GM19463 (cell line): ENCODE results near the gene GET4.

ENCODE experiments used
- ATAC-seq: cut with Tn5 transposase; IDR thresholded peaks from one replicate; pipeline ENCODE4 v1.9.1; 2021; ENCODE audit warnings: mild to moderate bottlenecking, moderate library complexity; ENCODE audit not compliant: unreplicated experiment

GET4 gene

DNA sequence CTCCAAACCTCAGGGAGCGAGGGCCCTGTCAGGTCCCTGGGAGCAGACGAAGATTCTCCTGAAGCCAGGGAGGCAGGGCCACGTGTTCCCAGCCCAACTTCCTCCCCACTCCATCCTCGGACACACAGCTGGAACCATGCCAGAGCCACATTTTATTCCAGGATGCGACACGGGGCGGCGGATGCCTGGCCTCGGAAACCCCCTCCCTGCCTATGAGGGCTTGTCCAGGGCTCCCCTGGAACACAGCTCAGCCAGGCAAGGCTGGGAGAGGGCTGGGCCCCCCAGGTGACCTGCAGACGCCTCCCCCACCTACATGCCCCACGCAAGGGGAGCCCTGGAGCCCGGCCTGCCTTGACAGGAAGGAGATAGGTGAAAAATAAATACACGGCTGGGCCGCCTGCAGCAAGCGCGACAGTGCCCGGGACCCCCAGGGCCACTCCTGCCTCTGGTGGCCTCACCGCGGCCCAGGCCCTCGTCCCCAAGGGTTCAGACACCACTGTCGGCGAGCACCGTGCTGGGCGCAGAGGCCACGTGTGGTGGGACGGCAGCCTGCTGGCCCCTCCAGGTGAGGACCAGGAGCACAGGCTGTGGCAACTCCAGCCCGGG is 21.5 kb downstream of the GET4 start:
- no peak for ATAC-seq

DNA sequence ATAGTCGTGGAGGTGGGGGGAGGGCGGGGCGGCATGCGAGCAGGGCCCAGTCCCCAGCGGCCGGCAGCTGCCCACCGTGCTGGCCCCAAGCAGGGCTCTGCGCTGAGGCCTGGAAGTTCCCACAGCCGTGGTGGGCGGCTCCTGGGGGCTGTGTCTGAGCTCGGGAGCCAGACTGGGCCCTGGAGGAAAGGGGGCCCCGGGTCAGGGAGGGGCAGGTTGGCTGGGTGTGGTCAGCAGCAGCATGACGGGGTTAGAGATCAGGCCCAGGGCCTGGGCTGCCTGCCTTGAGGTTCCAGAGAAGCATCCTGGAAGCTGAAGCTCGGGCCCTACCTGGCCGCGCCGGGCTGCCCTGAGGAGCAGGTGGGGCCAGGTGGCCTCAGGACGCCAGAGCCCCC is 22.1 kb downstream of the GET4 start:
- ATAC-seq: no peak

DNA sequence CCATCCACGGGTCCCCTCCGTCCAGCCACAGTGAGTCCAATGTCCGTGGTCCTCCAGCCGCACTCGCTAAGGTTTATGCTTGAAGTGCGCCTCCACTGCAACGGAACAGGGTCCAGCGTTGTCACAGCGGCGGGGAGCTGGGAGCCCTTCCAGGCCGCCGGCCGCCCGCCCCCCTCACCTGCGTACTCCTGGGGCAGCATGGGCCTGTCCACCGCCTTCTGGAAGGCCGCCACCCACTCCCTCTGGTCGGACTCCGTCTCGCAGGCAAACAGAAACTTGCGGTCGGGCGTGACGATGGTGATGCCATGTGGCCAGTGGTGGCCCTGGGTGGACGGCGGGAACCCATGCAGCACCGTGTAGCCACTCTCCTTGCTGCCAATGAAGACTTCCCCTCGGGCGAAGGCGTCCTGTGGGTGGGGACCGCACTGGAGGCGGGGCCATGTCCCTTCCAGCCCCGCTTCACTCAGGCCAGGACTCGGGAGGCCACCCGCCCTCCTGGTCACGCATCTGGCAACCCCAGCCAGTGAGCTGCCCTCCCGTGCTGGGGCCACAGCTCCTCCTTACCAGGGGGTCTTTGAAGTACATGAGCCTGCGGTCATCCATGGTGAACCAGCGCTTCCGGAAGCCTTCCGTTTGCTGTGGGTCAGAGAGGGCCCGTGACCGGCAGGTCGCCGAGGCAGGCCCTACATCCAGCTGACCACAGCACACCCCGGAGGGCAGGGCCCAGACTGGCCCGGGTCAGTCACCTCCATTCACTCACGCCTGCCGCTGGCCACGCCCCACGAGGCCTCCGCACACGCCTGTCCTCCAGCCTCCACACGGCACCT is 22.7 kb downstream of the GET4 start:
- no peak for ATAC-seq

DNA sequence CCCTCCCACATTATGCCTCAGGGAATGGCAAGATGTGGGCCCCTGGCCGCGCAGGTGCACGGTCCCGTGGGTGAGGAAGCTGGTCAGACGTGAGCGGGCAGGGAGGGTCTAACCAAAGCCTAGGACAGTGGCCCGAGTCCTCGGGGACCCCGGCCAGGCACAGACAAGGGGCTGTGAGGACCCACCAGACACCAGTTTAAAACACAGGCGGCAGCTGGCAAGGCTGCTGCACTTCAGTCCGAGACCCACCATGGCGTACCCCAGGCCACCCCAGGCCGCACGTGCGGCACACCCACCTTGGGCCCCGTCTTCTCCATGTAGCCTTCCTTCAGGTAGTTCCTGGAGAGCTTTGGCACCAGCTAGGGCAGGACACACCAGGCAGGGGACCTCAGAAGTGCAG is 23.5 kb downstream of the GET4 start:
- ATAC-seq: no peak

DNA sequence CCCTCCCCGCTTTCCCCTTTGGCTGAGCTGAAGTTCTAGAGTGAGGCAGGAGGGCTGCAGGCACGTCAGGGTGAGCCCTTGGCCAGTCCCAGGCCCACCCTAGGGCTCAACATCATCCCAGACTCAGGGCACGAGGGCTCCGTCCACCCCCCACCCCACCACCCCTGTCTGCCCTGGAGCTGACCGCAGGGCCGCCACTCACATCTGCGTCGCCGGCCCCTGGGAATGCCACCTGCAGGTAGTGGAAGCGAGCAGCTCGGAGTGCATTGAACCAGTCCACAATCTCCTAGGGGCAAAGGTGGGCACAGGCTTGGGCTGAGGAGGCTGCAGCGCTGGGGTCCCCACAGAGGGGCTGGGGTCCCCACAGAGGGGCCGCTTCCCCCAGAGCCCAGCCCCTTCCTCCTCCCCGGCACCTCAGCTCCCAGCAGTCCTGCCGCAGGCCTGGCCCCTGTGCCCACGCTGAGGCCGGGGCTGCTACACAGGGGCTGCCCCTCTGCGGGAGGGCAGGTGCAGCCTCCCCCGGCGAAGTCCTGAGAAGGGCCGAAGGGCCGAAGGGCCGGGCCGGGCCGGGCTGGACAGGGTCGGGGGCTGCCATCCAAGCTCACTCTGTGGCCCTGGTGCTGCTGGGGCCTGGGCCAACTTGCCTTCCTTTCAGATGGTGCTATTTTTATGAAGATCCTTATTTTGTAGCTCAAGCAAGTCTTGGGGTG is 24.1 kb downstream of the GET4 start:
- no peak for ATAC-seq

DNA sequence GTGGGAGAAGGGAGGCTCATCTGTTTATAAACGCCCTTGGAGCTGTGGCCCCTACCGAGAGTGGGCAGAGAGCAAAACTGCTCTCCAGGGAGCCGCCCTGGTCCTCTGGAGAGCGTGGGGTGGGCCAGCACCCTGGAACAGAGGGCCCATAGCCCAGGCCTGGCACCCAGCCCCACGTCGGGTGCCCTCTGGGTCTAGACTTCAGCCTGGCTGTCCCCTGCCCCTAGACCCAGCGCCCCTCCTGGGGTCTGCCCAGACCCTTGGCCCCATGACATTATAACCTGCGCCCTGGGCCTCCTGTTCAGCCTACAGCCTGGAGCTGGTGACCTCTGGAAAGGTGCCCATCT is 24.7 kb downstream of the GET4 start:
- no peak for ATAC-seq

DNA sequence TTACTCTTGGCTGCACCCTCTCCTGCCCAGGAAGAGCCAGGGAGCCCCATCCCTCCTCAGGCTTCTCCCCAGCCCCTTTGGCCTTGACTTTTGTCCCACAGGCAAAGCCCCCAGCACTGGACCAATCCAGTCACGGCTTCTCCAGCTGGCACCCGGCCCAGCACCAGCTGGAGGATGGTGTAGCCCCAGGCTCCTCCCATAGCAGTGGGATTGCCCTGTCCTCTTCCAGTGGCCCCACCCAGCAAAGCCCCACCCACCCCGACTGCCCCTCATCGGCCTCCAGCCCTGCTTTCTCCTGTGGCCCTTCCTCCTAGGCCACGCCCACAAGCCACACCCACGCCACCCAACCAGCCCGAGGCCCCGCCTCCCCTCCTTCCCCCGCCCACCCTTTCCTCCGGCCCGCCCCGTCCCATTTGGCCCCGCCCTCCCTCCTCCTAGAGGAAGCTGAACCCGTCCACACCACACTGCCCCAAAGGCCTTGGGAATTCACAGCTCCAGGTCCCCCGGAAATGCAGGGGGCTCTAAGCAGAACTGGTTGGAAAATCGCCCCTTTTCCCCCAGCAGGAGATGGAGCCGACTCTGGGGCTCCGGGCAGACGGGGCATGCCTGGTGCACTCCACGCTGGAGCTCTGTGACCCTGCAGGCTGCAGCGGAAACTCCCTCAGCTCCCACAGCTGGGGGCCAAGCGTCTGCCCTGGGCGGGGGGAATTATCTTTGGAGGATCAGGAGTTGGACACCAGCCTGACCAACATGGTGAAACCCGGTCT is 25.2 kb downstream of the GET4 start:
- ATAC-seq: no peak

DNA sequence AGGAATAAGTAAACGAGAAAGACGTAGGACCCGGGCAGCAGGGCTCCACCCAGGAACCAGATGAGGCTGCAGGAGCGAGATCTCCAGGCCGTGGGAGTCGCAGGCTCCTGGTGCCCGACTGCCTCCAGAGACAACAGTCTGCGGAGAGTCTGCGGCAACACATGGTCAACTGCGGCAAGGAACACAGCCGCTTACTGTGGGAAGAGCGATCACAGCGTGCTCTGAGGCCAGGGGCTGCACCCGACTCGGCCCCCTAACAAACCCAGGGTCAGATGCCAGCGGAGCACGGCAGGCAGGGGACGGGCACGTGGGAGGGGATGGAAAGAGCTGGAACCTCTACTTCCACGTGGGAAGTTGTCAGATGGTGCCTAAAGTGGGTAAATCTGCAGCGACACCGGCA is 26.6 kb downstream of the GET4 start:
- ATAC-seq: no peak

DNA sequence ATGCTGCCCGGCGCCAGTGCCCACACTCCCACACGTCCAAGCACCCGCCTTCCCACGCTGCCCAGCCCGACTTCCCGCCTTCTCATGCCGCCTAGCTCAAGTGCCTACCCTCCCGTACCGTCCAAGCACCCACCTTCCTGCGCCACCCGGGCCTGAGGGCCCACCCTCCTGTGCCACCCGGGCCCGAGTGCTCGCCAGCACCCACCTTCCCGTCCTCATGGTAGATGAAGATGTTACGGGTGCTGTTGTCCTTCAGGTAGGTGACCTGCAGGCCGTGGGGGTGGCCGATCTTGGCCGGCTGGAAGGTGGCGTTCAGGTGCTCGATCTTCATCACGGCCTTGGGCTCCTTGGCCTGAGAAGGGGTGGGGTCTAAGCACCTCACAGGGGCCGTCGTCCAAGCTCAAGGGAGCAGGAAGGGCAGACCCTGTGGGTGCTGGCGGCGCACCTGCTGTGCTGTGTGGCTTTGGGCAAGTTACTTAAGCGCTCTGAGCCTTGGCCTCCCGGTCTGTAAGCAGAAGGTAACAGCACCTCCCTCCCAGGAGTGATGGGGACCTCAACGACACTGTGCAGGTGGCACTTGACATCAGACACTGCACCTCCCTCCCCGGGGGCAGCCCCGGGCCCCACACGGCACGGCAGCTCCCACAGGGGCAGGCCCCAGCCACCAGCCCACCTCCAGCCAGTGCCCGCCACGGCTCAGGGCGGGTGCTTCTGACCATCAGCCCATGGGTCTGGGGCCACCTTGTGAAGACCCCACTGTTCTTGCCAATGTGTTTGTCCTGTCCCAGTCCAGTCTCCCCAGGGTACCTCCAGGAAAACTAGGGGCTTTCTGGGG is 27.8 kb downstream of the GET4 start:
- no peak for ATAC-seq

DNA sequence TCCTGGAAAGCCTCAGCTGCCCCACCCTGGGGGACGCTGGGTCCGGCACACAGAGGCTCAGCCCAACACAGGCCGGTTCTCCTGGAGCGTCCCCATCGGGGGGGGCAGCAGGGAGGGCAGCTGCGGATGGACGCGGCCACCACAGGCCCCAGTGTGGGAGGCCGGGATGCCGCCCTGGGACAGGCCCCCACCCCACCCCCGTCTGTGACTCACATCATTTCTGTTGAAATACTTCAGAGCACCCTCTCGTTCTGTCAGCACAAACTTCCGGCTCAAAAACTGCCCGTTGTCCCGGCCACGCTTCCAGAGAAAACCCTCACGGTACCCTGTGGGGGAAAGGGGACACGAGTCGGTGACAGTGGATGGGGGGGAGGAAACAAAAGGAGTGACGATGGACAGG is 28.5 kb downstream of the GET4 start:
- ATAC-seq: no peak

DNA sequence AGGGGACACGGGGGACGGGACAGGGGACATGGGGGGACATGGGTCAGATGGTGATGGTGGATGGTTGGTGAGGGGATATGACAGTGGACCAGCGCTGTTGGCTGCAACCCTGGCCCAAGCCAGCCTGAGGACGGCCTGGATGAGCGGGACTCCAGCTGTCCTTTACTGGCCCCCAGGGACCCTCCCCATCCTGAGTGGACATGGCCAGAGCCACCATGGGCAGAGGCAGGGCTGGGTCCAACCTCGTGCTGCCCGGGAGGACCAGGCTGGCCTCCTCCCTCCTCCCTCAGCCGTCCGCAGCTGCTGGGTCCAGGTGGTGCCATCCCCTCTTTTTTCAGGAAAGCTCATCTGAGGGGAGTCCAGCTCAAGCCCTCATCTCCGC is 30.4 kb downstream of the GET4 start:
- no peak for ATAC-seq

DNA sequence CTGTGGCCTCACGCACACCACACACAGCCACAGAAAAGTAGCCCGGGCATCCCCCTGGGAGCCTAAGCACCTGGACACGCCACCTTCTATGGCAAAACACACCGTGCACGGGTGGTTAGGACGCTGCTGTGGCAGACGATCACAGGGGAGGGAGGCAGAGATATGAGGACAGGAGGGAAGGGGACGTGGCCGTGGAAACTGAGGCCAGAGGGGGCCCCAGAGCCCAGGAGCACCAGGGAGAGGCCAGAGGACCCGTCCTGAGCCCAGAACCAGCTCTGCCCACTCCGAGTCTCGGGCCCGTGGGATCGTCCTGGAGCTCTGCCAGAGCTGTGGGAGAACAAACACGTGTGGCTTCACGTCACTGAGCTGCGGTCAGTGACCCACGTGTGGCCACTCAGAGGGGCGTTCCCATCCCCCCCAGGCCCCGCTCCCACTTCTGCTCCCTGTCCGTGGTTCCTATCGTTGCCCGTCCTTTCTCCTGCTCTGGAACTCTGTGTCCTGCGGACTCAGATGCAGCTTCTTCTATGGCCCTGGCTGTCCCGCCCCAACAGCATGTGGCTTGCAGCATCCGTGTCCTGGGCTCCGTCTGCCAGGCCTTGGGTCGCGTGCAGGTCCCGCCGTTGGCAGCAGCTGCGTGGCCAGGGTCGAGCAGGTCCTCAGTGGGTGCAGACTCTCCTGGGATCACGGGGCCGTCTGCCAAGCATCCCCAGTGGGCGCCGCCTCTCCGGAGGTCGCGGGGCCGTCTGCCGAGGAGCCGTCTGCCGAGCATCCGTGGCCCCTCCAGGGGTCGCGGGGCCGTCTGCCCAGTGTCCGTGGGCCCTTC is 31.0 kb downstream of the GET4 start:
- no peak for ATAC-seq

DNA sequence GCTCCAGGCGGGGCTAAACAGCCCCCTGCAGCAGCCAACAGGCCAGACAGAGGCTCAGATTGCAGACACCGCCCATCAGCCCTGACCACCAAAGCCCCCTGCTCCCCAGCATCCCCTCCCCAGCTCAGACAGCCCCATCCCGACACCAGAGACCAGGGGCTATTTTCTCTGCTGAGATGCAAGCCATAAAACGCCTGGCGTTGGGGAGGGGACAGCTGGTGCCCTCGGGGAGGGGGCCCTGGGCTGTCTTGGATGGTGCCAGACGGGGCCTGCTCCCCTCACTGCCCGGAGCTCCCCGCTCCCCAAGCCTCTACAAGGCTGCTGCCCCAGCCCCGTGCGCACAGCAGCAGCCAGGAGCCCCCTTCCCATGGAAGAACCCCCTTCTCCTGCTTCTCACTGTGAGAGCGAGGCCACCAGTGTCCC is 31.8 kb downstream of the GET4 start:
- no peak for ATAC-seq

DNA sequence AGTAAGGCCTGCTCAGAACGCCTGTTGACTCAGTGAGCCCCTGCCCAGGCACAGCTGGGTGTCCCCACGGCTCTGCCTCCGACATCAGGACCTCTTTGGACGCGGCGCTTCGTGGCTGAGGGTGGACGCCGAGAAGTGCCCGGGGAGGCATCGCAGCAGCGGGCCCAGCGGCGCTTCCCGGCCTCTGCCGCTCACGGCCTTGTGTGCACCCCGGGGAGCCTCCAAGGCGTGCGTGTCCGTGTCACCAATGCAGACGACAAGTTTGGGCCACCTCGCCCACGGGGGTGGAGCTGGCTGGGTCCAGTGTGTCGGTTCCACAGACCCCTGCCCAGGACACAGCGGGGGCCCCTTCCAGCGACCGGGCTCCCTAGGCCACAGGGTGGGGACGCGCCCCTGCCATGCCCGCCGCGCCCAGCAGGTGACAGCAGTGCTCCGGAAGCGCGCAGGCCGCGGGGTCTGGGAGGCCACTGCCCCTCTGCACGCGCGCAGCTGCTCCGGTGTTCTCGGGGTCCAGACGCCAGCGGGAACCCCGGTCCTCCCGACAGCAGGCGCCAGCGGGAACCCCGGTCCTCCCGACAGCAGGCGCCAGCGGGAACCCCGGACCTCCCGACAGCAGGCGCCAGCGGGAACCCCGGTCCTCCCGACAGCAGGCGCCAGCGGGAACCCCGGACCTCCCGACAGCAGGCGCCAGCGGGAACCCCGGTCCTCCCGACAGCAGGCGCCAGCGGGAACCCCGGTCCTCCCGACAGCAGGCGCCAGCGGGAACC is 32.4 kb downstream of the GET4 start:
- ATAC-seq: peak; percentile 90

DNA sequence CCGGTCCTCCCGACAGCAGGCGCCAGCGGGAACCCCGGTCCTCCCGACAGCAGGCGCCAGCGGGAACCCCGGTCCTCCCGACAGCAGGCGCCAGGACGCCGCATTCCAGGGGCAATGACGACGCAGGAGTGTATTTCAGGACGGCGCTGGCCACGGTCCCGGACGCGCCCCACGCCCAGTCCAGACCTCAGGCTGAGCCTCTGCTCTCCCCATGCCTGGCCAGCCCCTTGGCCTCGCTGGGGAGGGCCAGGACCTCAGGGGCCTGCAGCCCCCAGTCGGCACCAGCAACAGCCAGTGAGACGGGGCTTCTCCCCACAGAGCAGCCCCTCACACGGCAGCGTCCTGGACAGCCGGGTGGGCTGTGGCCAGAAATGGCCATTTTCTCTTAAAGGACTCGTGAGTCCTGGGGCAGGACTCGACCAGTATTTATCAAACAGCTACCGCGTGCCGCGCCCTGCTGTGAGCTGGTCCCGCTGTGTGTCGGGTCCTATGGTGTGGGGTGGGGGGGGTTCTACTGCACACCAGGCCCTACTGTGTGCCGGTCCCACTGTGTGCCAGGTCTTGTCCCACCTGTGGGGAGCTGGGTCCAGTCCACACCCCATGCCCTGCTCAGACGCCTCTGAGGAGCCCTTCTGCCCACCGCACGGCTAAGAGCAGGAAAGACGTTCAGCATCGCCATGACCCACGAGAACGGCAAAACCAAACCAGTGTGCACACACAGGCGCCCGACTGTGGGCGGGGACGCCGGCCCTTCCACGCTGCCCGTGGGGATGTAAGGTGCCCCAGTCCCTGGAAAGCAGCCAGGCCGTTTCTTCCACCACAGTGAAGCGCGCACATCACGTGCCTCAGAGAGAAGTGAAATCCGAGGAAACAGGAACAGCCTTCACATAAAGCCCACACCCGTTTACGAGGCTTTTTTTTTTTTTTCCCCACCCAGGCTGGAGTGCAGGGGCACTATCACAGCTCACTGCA is 33.3 kb downstream of the GET4 start:
- no peak for ATAC-seq

DNA sequence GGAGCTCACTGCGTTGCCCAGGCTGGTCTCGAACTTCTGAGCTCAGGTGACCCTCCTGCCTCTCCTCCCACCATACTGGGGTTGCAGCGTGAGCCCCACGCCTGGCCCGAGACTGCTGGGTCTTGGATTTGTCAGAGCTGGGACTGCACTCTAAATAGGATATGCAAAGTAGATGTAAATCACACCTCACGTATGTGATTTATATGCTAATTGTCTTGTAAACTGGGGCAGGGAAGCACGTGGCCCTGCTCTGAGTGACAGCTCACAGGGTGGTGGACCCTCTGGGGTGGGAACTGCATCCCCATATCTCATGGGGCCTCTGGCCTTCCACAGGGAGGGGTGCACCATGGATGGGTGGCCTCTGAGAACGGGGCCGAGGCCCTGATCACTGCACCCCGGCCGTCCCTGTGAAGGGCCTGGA is 34.1 kb downstream of the GET4 start:
- ATAC-seq: no peak

DNA sequence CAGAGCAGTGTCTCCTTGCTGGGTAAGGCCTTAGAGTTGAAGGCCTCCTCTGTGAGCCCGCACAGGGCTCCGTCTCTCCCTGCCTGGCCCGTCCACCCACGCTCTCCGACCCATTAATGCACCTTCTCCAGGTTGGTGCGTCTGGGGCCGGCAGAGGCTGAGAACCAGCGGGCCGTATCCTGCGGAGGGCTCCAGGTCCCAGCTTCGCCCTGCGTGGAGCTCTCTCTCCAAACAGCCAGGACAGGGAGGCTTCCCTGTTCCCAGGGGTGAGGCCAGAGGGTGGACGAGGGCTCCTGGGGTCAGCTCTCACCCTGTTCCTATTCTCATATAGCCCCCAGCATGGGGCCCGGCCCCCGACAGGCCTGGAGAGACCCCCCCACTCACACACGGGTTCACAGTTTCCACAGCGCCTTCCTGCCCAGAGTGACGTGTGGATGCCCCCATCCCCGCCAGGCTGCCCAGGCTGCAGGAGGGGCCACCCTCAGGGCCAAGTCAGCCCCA is 34.6 kb downstream of the GET4 start:
- no peak for ATAC-seq
